Effector memory CD8-positive, alpha-beta T cell (primary cell): Measurements from ENCODE around the gene C1orf50.
A peak's percentile ranks its signal among the peaks of the same experiment; 100 is the strongest.

Experiments
- ATAC-seq: fragments of 150-1000 bp; cut with Tn5 transposase; replicated peaks from 2 replicates; pipeline ENCODE4 v1.10.0; 2021; ENCODE audit warnings: mild to moderate bottlenecking, moderate library complexity
- DNase-seq, 3 experiments: peaks; one replicate each; pipeline ENCODE4 v3.0.0; 2021
- H3K27ac Mint-ChIP-seq, 2 donors: one replicate each; pipeline ENCODE4 v1.8.0; 2022; ENCODE audit warnings: mild to moderate bottlenecking in 2 of 2, mixed read lengths in 2 of 2, moderate library complexity in 2 of 2
- H3K27me3 Mint-ChIP-seq, 2 donors: one replicate each; pipeline ENCODE4 v1.8.0; 2022; ENCODE audit warnings: mixed read lengths in 2 of 2
- H3K36me3 Mint-ChIP-seq: one replicate; pipeline ENCODE4 v1.8.0; 2022; ENCODE audit warnings: mild to moderate bottlenecking, moderate library complexity, mixed read lengths; ENCODE audit not compliant: insufficient read depth
- H3K4me1 Mint-ChIP-seq, 2 donors: one replicate each; pipeline ENCODE4 v1.8.0; 2022; ENCODE audit warnings: low read depth in 2 of 2, mixed read lengths in 2 of 2
- H3K4me3 Mint-ChIP-seq, 2 donors: one replicate each; pipeline ENCODE4 v1.8.0; 2022; ENCODE audit warnings: mild to moderate bottlenecking in 2 of 2, mixed read lengths in 2 of 2, moderate library complexity in 2 of 2
- H3K9me3 Mint-ChIP-seq, 2 donors: one replicate each; pipeline ENCODE4 v1.8.0; 2022; ENCODE audit warnings: mixed read lengths in 2 of 2

The C1orf50 gene

GRCh38 chr1:42735477-42736105 is 31.5 kb upstream of the C1orf50 start:
- DNase-seq (no peak), ATAC-seq (no peak)
- H3K4me3 Mint-ChIP-seq: no peak overlapping the region
- no peak overlapping the region for H3K27ac Mint-ChIP-seq
- H3K4me1 Mint-ChIP-seq: peaks cover 0 to 1% of the 10 kb centered on the region in 2 donors
- H3K9me3 Mint-ChIP-seq: no peaks in the 10 kb centered on the region
- H3K27me3 Mint-ChIP-seq: no peaks in the 10 kb centered on the region
- H3K36me3 Mint-ChIP-seq: peaks cover 6% of the 10 kb centered on the region

GRCh38 chr1:42736152-42736551 is 30.9 kb upstream of the C1orf50 start:
- no peak overlapping the region for H3K27ac Mint-ChIP-seq
- no peak overlapping the region for H3K4me3 Mint-ChIP-seq
- DNase-seq: no peak
- H3K9me3 Mint-ChIP-seq: no peaks in the 10 kb centered on the region
- ATAC-seq: no peak
- peaks cover 6% of the 10 kb centered on the region for H3K36me3 Mint-ChIP-seq
- peaks cover 0 to 1% of the 10 kb centered on the region in 2 donors for H3K4me1 Mint-ChIP-seq
- no peaks in the 10 kb centered on the region for H3K27me3 Mint-ChIP-seq

DNA sequence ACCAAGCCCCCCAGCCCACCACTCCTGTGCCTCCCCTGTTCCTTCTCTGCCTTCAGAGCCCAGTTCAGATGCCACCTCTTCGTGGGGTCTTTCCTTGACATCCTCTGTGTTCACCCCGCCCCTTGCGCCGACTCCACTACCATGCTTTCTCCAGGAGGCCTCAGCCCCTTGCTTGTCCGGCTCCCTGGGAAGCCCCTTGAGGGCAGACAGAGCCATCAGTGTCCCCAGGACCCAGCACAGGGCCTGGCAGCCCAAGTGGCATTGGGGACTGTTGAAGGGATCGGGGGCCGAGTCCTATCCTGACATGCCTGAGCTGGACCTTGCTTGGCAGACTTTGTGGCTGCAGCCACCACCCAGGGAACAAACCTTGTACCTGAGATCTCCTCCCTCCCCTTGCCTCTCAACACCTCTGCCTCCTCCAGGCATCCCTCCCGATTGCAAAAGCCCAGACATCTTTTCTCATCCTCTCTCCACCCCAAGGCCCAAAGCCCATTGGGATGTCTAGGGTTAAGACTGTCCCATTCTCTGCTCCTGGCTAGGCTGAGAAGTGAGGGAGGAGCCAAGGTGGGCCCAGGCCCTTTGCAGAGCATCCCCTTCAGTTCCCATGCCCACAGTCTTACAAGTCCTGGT is 30.4 kb upstream of the C1orf50 start:
- H3K27me3 Mint-ChIP-seq: no peaks in the 10 kb centered on the region
- no peaks in the 10 kb centered on the region for H3K9me3 Mint-ChIP-seq
- DNase-seq: no peak
- no peak overlapping the region for H3K27ac Mint-ChIP-seq
- no peak for ATAC-seq
- no peak overlapping the region for H3K4me3 Mint-ChIP-seq
- H3K4me1 Mint-ChIP-seq: peaks cover 0 to 1% of the 10 kb centered on the region in 2 donors
- peaks cover 6% of the 10 kb centered on the region for H3K36me3 Mint-ChIP-seq

DNA sequence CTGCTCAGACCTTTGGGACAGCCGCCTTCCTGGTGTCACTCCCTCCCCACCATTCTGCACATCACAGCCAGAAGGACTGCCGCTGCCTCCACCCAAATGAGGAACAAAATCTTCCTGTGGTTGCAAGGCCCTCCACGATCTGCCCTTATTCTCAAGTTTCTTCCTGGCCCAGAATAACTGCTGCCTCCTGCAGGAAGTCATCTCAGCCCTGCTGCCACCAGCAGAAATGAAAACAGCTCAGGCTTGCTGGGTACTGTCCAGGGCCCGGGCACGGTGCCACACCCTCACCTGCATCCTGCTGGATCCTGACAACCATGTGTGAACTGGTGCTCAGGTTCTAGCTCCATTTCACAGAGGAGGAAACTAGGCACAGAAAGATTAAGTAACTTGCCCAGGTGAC is 29.8 kb upstream of the C1orf50 start:
- Mint-ChIP-seq H3K4me3 (no peak overlapping the region), H3K27ac (no peak overlapping the region), H3K4me1 (peaks cover 0 to 1% of the 10 kb centered on the region in 2 donors), H3K36me3 (peaks cover 6% of the 10 kb centered on the region), H3K9me3 (no peaks in the 10 kb centered on the region), H3K27me3 (no peaks in the 10 kb centered on the region)
- no peak for ATAC-seq
- no peak for DNase-seq

DNA sequence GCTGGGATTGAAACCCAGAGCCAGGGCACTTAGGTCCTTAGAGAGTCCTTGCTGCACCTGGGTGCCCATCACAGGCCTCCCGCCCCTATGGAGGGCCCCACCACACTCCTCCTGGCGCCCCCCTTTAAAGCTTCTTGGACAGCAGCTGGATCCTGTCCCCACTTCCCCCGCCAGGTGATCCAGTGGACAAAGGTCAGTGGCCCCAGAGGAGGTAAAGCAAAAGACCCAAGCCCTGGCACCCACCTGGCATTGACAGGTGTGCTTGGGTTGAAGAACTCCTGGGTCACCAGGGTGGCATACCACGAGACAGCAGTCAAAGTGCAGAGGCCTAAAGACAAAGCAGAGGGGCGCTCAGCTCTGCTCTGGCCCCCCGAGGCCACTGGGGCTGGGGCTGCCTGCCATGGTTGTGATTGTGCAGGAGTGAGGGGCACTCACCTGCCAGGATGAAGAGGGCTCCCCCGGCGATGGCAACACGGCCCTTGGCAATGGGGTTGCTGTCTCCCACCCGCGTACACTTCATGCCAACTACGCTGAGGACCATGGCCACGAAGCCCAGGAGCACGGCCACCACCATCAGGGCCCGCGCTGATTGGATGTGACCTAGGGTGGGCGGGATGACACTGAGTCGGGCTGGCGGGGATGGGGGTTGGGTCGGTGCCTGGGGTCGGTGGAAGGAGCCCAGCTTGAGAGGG is 28.9 kb upstream of the C1orf50 start:
- Mint-ChIP-seq H3K4me3 (no peak overlapping the region), H3K27me3 (no peaks in the 10 kb centered on the region), H3K36me3 (peaks cover 6% of the 10 kb centered on the region), H3K4me1 (peaks cover 0 to 1% of the 10 kb centered on the region in 2 donors), H3K9me3 (no peaks in the 10 kb centered on the region), H3K27ac (no peak overlapping the region)
- DNase-seq: no peak
- no peak for ATAC-seq

DNA sequence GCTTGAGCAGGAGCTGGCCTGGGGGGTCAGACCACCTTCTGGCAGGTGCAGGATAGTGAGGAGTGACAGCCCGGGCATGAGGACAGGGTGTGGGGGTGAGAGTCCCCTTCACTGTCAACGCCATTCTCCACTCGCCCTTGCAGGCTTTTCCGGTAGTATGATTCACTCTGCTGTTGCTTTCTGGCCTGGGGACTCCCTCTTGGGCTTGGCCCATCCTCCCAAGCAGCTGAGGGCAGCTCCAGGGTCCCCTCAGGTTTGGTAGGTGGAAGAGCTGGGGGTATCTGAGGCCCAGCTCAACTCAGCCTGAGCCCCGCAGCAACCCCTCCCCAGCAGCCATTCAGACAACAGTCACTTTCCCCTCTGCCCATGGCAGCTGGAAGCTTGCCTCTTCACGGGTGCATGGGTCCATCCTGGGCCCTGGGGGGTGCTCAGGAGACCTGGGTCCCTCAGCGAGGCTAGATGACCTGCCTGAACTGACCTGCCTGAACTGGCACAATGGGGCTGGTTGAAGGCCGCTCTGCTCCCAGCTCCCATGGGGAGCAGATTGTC is 28.3 kb upstream of the C1orf50 start:
- H3K27me3 Mint-ChIP-seq: no peaks in the 10 kb centered on the region
- ATAC-seq (no peak), DNase-seq (no peak)
- H3K4me3 Mint-ChIP-seq: no peak overlapping the region
- no peaks in the 10 kb centered on the region for H3K9me3 Mint-ChIP-seq
- peaks cover 6% of the 10 kb centered on the region for H3K36me3 Mint-ChIP-seq
- peak overlapping the region in 1 of 2 donors; percentile 54 for H3K27ac Mint-ChIP-seq
- H3K4me1 Mint-ChIP-seq: peaks cover 0 to 1% of the 10 kb centered on the region in 2 donors

DNA sequence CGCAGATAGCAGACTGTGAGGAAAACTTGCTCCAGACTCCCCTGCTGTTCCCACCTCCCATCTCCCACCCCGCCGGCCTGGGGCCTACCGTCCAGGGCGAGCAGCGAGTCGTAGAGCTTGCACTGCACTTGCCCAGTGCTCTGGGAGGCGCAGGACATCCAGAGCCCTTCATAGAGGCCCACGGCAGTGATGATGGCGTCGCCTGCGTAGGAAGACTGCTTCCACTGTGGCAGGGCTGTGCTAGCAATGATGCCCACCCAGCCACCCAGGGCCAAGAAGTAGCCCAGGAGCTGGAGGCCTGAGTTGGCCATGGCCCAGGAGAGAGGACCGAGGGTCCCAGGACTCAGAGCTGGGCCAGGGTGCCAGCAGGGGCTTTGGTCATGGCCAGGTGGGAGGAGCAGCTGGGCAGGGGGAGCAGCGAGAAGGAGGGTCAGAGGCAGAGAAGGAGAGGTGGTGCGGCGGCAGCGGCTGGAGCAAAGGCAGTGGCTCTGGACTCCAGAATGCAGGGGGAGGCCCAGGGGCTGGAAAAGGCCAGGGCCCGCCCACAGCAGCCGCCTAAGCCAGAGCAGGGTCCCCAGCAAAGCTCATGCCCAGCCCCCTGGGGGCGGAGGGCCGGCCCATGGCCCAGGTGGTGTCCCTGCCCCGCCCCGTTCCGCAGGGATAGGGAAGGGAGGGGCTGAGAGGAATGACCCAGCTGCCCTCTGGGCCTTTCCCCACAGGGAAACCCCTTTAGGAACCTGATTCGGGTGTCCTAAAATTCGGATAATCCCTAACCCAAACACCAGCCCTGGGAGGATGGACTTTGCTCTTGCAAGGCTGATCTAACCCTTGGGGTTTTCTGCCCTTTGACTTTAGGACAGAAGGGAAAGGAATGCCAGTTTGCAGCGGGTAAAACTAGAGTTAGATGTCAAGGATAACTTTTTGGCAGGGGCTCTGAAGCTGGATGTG is 27.0 kb upstream of the C1orf50 start, which contains the start of gene CLDN19:
Gene CLDN19, minus strand, starts transcription at position 484 of the 948 bp plus-strand sequence. Its CDS starts 173 bp downstream, at position 311.
- H3K9me3 Mint-ChIP-seq: no peaks in the 10 kb centered on the region
- DNase-seq (no peak), ATAC-seq (no peak)
- H3K27me3 Mint-ChIP-seq: no peaks in the 10 kb centered on the region
- no peak within 1 kb of the TSS for H3K4me3 Mint-ChIP-seq
- peak within 1 kb of the TSS; percentile 52 to 54 for H3K27ac Mint-ChIP-seq
- peaks cover 0 to 1% of the 10 kb centered on the region in 2 donors for H3K4me1 Mint-ChIP-seq
- H3K36me3 Mint-ChIP-seq: peaks cover 6% of the 10 kb centered on the region

- H3K4me3 Mint-ChIP-seq: no peak overlapping the region
- ATAC-seq (no peak), DNase-seq (no peak)
- no peaks in the 10 kb centered on the region for H3K9me3 Mint-ChIP-seq
- no peaks in the 10 kb centered on the region for H3K27me3 Mint-ChIP-seq
- H3K4me1 Mint-ChIP-seq: peaks cover 0 to 1% of the 10 kb centered on the region in 2 donors
- H3K27ac Mint-ChIP-seq: no peak overlapping the region
- H3K36me3 Mint-ChIP-seq: peaks cover 10% of the 10 kb centered on the region
Measured at GRCh38 chr1:42740851-42741580, 26.0 kb upstream of the C1orf50 start.

DNA sequence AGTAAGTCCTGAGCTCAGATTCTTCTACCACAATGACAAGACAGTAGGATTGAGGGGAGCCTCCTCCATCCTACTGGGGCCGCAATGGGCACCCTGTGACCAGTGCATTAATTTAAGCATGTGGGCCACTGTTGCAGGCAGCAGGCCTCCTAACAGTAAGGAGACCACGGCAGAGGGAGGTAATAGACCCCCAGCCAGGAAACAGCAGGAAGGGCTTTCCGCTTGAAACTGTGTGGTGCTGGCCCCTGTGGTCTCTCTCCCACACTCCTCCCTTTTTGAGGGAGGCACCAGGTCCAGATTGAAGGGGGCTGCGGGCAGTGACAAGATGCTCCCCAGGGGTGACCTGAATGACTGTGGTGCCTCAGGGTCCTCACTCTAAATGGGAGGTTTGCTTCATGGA is 25.3 kb upstream of the C1orf50 start:
- Mint-ChIP-seq H3K4me1 (peaks cover 0 to 1% of the 10 kb centered on the region in 2 donors), H3K9me3 (no peaks in the 10 kb centered on the region), H3K27ac (no peak overlapping the region), H3K4me3 (no peak overlapping the region), H3K27me3 (no peaks in the 10 kb centered on the region), H3K36me3 (peaks cover 14% of the 10 kb centered on the region)
- ATAC-seq (no peak), DNase-seq (no peak)

GRCh38 chr1:42742141-42742540 is 24.9 kb upstream of the C1orf50 start:
- DNase-seq (no peak), ATAC-seq (no peak)
- no peak overlapping the region for H3K27ac Mint-ChIP-seq
- H3K36me3 Mint-ChIP-seq: peaks cover 14% of the 10 kb centered on the region
- H3K4me3 Mint-ChIP-seq: no peak overlapping the region
- peaks cover 0 to under 1% of the 10 kb centered on the region in 2 donors for H3K4me1 Mint-ChIP-seq
- no peaks in the 10 kb centered on the region for H3K9me3 Mint-ChIP-seq
- no peaks in the 10 kb centered on the region for H3K27me3 Mint-ChIP-seq

DNA sequence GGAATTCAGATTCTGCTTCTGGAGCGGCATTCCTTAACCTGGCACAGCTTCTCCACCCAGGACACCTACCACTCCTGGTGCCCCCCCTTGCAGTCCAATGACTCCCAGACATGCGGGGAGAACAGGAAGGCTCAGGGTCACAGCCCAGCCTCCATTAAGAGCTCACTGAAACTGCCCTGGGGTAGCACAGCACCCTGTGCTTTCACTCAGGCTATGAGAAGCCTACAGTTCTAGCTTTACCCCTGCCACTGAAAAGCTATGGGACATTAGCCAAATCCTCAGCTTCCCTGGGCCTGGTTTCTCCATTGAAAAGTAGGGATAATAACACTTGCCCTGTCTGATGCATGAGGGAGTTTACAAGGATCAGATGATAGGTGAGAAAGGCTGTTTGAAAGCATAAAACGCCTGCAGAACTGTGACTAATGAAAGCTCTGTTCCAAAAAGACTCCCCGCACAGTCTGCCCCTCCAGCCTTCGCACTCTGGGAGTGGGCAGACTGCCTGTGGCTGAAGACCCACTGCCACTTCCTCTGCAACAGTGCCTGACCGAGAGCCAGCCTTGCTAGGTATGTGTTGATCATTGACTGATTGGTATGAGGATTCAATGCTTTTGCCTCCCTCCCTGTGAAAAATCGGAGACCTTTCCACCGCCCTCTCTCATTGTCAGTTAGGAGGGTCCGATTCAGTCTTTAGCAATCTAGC is 24.3 kb upstream of the C1orf50 start:
- Mint-ChIP-seq H3K36me3 (peaks cover 15% of the 10 kb centered on the region), H3K4me1 (no peaks in the 10 kb centered on the region), H3K9me3 (no peaks in the 10 kb centered on the region), H3K27me3 (no peaks in the 10 kb centered on the region), H3K27ac (no peak overlapping the region), H3K4me3 (no peak overlapping the region)
- DNase-seq (no peak), ATAC-seq (no peak)
